Esophagus muscularis mucosa (tissue), 4 donors: ENCODE results near the gene TNS1. TPM values are rescaled to one million over a fixed set of nuclear protein-coding genes. Genes with fewer than 3 reads are reported as not detected.

Experiments
- DNase-seq: peaks from one replicate; pipeline ENCODE4 v3.0.0-alpha.2; 2017; ENCODE audit errors: extremely low spot score
- H3K27ac ChIP-seq, 4 donors: fragments of 200-600 bp; sonication (generic); replicated peaks in 1 of 4; 1 replicate in 3 of 4; 2 replicates in 1 of 4; pipeline ENCODE4 v1.5.1; 2016 to 2019; ENCODE audit warnings: mild to moderate bottlenecking in 1 of 4
- H3K27me3 ChIP-seq, 4 donors: fragments of 200-600 bp; sonication (generic); one replicate each; pipeline versions ENCODE4 v1.5.1 to v1.6.0; 2016 to 2019
- H3K36me3 ChIP-seq, 4 donors: fragments of 200-600 bp; sonication (generic); one replicate each; pipeline ENCODE4 v1.5.1; 2016 to 2019
- H3K4me1 ChIP-seq, 4 donors: fragments of 200-600 bp; sonication (generic); one replicate each; pipeline ENCODE4 v1.5.1; 2016 to 2019
- H3K4me3 ChIP-seq, 4 donors: fragments of 200-600 bp; sonication (generic); 1 replicate in 2 of 4; 2 replicates in 2 of 4; pipeline ENCODE4 v1.5.1; 2016 to 2019; ENCODE audit warnings: mild to moderate bottlenecking in 4 of 4, moderate library complexity in 1 of 4
- H3K9me3 ChIP-seq, 4 donors: fragments of 200-600 bp; sonication (generic); 1 replicate in 3 of 4; 2 replicates in 1 of 4; pipeline ENCODE4 v1.5.1; 2016 to 2019
- CTCF ChIP-seq, 3 experiments: fragments of 200-600 bp in 2 of 3; fragments of 450-650 bp in 1 of 3; sonication (generic) in 2 of 3; IDR thresholded peaks; one replicate each; pipeline ENCODE4 v1.5.1; 2017 to 2019; ENCODE audit warnings: antibody characterized with exemption in 3 of 3, mild to moderate bottlenecking in 2 of 3, moderate library complexity in 1 of 3
- EP300 ChIP-seq: sonication (generic); formaldehyde crosslinking; IDR thresholded peaks from one replicate; pipeline ENCODE4 v1.6.1; 2017; ENCODE audit warnings: antibody characterized with exemption
- POLR2A ChIP-seq: fragments of 450-650 bp; IDR thresholded peaks from one replicate; pipeline ENCODE4 v1.6.1; 2017; ENCODE audit warnings: antibody characterized with exemption, moderate library complexity, mild to moderate bottlenecking, low read depth
- POLR2AphosphoS5 ChIP-seq, 2 donors: sonication (generic); formaldehyde crosslinking; IDR thresholded peaks; one replicate each; pipeline ENCODE4 v1.6.1; 2017; ENCODE audit warnings: antibody characterized with exemption in 2 of 2
- WGBS: methylation state at CpG from one replicate; pipeline ENCODE4 v1.1.5; 2018; 5-methylcytosine and 5-hydroxymethylcytosine counted together
- intact Hi-C: fragments of 100-400 bp; cut with DNase I; formaldehyde crosslinking; loops from one replicate; pipeline ENCODE4 v1.15.1; 2023
- total RNA-seq, 4 donors: library from RNA; depleted of rRNA; stranded (reverse); fragments of >200 nt; gene quantifications; one replicate each; pipeline versions ENCODE4 v1.1.0 to v1.2.1, GENCODE V29; 2016

The TNS1 gene
- total RNA-seq, 4 donors from 2014 or later: 1,001 to 2,170 (median 1,411) TPM

- Histone ChIP-seq H3K36me3 (no peaks in the 10 kb centered on the region), H3K27ac (no peak overlapping the region), H3K4me1 (peaks cover 0 to 24% (median 4%) of the 10 kb centered on the region in 4 donors), H3K9me3 (no peaks in the 10 kb centered on the region), H3K27me3 (no peaks in the 10 kb centered on the region), H3K4me3 (no peak overlapping the region)
- 96% methylated on average over 6 of the region's 6 CpGs for WGBS
- TF ChIP-seq CTCF (IDR thresholded peaks at IDR 0.05) (no peak), POLR2A (no peak), EP300 (no peak), POLR2AphosphoS5 (IDR thresholded peaks at IDR 0.05) (no peak)
- intact Hi-C loops: no loop called here
- no peak for DNase-seq
Observed at GRCh38 chr2:218027426-218028188, 24.8 kb upstream of the TNS1 start.

- H3K27me3 ChIP-seq: no peaks in the 10 kb centered on the region
- no peaks in the 10 kb centered on the region for H3K36me3 ChIP-seq
- no peaks in the 10 kb centered on the region for H3K9me3 ChIP-seq
- DNase-seq: no peak
- TF ChIP-seq POLR2A (no peak), CTCF (IDR thresholded peaks at IDR 0.05) (no peak), EP300 (no peak), POLR2AphosphoS5 (IDR thresholded peaks at IDR 0.05) (no peak)
- H3K4me3 ChIP-seq: no peak overlapping the region
- no peak overlapping the region for H3K27ac ChIP-seq
- WGBS: 77% methylated on average over 13 of the region's 17 CpGs
- peaks cover 5 to 30% (median 8%) of the 10 kb centered on the region in 4 donors for H3K4me1 ChIP-seq
- intact Hi-C loops: no loop called here
Observed at GRCh38 chr2:218026676-218027425, 24.1 kb upstream of the TNS1 start.

- Histone ChIP-seq H3K27me3 (no peaks in the 10 kb centered on the region), H3K4me1 (peaks cover 11 to 31% (median 14%) of the 10 kb centered on the region in 4 donors), H3K4me3 (no peak overlapping the region), H3K9me3 (no peaks in the 10 kb centered on the region), H3K27ac (no peak overlapping the region), H3K36me3 (no peaks in the 10 kb centered on the region)
- TF ChIP-seq EP300: no peak
- TF ChIP-seq POLR2A: no peak
- no peak for TF ChIP-seq CTCF (IDR thresholded peaks at IDR 0.05)
- no peak for TF ChIP-seq POLR2AphosphoS5 (IDR thresholded peaks at IDR 0.05)
- intact Hi-C loops: no loop called here
- no peak for DNase-seq
- 99% methylated on average over 7 of the region's 7 CpGs for WGBS
Observed at GRCh38 chr2:218026244-218026643, 23.4 kb upstream of the TNS1 start.

- peaks cover 12 to 31% (median 16%) of the 10 kb centered on the region in 4 donors for H3K4me1 ChIP-seq
- H3K36me3 ChIP-seq: no peaks in the 10 kb centered on the region
- TF ChIP-seq POLR2A (no peak), CTCF (IDR thresholded peaks at IDR 0.05) (no peak), POLR2AphosphoS5 (IDR thresholded peaks at IDR 0.05) (no peak), EP300 (no peak)
- 100% methylated on average over 2 of the region's 2 CpGs for WGBS
- no peaks in the 10 kb centered on the region for H3K27me3 ChIP-seq
- no peak overlapping the region for H3K4me3 ChIP-seq
- no peaks in the 10 kb centered on the region for H3K9me3 ChIP-seq
- H3K27ac ChIP-seq: no peak overlapping the region
- intact Hi-C loops: no loop called here
- no peak for DNase-seq
Observed at GRCh38 chr2:218024871-218025270, 22.1 kb upstream of the TNS1 start.
